Measurements from ENCODE around the gene PALS2. TPM values are rescaled to one million over a fixed set of nuclear protein-coding genes. Genes with fewer than 3 reads are reported as not detected.
A peak's percentile ranks its signal among the peaks of the same experiment; 100 is the strongest.

PALS2 gene
- total and polyA plus RNA-seq, 2 donors from 2014 or later: 5.6 to 35.6 TPM

DNA sequence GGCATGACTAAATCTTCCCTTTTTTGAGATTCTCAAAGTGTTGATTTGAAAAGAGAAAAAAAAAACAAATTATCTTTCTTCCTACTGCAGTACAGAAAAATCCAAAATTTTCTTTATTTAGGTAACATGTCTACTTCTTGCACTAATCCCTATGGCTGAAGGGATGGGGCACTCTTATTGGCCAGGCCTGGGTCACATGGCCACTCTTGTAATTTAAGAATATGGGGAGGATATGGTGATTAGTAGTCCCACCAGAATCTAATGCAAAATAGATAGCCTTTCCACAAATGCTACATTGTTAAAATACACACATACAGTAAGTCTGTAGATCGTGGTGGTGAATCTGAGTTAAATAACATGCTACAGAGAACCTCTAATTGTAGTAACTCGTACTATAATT lies 7.0 kb upstream of the PALS2 start:
- H3K36me3 ChIP-seq (ENCODE audit: control insufficient read depth in 2 of 3, insufficient read depth in 3 of 3, low read length in 3 of 3): no peaks in the 10 kb centered on the region
- intact Hi-C loops (cut with DNase I): no loop called here
- TF ChIP-seq, protein P1, sequence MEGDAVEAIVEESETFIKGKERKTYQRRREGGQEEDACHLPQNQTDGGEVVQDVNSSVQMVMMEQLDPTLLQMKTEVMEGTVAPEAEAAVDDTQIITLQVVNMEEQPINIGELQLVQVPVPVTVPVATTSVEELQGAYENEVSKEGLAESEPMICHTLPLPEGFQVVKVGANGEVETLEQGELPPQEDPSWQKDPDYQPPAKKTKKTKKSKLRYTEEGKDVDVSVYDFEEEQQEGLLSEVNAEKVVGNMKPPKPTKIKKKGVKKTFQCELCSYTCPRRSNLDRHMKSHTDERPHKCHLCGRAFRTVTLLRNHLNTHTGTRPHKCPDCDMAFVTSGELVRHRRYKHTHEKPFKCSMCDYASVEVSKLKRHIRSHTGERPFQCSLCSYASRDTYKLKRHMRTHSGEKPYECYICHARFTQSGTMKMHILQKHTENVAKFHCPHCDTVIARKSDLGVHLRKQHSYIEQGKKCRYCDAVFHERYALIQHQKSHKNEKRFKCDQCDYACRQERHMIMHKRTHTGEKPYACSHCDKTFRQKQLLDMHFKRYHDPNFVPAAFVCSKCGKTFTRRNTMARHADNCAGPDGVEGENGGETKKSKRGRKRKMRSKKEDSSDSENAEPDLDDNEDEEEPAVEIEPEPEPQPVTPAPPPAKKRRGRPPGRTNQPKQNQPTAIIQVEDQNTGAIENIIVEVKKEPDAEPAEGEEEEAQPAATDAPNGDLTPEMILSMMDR (IDR thresholded peaks at IDR 0.05; ENCODE audit: borderline replicate concordance, extremely low read depth, insufficient read depth): no peak
- H3K4me1 ChIP-seq (ENCODE audit: control insufficient read depth in 2 of 3, insufficient read depth in 2 of 3, low read depth in 1 of 3, low read length in 3 of 3): no peaks in the 10 kb centered on the region
- DNase-seq (no peak), FAIRE-seq (no peak)
- peaks cover 5% of the 10 kb centered on the region for H3K27me3 ChIP-seq (ENCODE audit: control insufficient read depth, insufficient read depth, low read length)
- no peak overlapping the region for H3K9ac ChIP-seq (ENCODE audit: low read length in 3 of 3)
- no peak overlapping the region for H3K27ac ChIP-seq (ENCODE audit: low read depth in 2 of 2, low read length in 2 of 2)
- no peak overlapping the region for H3K4me3 ChIP-seq (ENCODE audit: low read length in 3 of 3)
- H3K9me3 ChIP-seq (ENCODE audit: control insufficient read depth in 2 of 3, insufficient read depth in 1 of 3, low read length in 3 of 3): no peaks in the 10 kb centered on the region

DNA sequence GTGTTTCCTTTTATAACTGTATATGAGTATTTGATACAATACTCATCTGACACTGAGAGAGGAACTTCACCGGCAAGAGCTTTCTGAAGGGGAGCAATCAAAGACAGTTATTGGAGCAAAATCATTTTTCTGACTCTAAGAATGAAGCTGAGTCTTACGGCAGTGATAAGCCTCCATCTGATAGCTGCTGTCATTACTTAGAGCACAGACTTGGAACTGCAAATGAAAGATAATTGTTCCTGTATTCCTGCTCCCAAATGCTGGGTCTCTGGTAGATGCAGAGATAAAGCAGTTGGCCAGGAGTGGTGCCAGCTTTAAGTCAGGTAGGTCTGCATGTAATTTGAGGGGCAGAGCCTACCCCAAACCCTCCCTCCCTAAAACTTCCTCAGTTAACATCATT lies 2.3 kb upstream of the PALS2 start:
- Histone ChIP-seq H3K27ac (ENCODE audit: low read depth in 2 of 2, low read length in 2 of 2) (no peak overlapping the region), H3K27me3 (ENCODE audit: control insufficient read depth, insufficient read depth, low read length) (peaks cover 5% of the 10 kb centered on the region), H3K4me1 (ENCODE audit: control insufficient read depth in 2 of 3, insufficient read depth in 2 of 3, low read depth in 1 of 3, low read length in 3 of 3) (peaks cover 0 to 8% (median 3%) of the 10 kb centered on the region in 3 donors), H3K36me3 (ENCODE audit: control insufficient read depth in 2 of 3, insufficient read depth in 3 of 3, low read length in 3 of 3) (no peaks in the 10 kb centered on the region), H3K9me3 (ENCODE audit: control insufficient read depth in 2 of 3, insufficient read depth in 1 of 3, low read length in 3 of 3) (no peaks in the 10 kb centered on the region), H3K4me3 (ENCODE audit: low read length in 3 of 3) (no peak overlapping the region), H3K9ac (ENCODE audit: low read length in 3 of 3) (no peak overlapping the region)
- intact Hi-C loops (cut with DNase I): no loop called here
- no peak for FAIRE-seq
- no peak for DNase-seq
- TF ChIP-seq, protein P1 (IDR thresholded peaks at IDR 0.05; ENCODE audit: borderline replicate concordance, extremely low read depth, insufficient read depth): no peak

DNA sequence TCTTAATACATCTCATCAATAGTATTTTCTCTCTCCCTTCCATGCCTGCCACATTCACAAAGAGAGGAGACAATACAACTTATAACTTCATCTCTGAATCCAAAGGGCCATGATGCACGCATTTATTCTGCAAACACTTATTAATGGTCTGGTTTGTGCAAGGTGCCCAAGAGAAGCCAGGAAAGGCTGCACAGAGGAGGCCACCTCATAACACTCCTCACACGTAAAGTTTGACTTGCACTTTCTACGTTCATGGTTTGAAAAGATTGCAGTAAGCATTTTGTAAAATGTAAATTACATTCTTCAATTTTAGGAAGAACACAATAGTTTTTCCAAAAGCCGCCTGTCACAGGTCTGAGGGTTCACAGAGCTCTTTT lies 1.2 kb upstream of the PALS2 start:
- Histone ChIP-seq H3K9ac (ENCODE audit: low read length in 3 of 3) (peak overlapping the region in 1 of 3 donors; percentile 76), H3K4me3 (ENCODE audit: low read length in 3 of 3) (peak overlapping the region in 2 of 3 donors; percentile 70 to 82), H3K27me3 (ENCODE audit: control insufficient read depth, insufficient read depth, low read length) (peaks cover 5% of the 10 kb centered on the region), H3K27ac (ENCODE audit: low read depth in 2 of 2, low read length in 2 of 2) (no peak overlapping the region), H3K9me3 (ENCODE audit: control insufficient read depth in 2 of 3, insufficient read depth in 1 of 3, low read length in 3 of 3) (no peaks in the 10 kb centered on the region), H3K36me3 (ENCODE audit: control insufficient read depth in 2 of 3, insufficient read depth in 3 of 3, low read length in 3 of 3) (no peaks in the 10 kb centered on the region), H3K4me1 (ENCODE audit: control insufficient read depth in 2 of 3, insufficient read depth in 2 of 3, low read depth in 1 of 3, low read length in 3 of 3) (peaks cover 0 to 8% (median 3%) of the 10 kb centered on the region in 3 donors)
- intact Hi-C loops (cut with DNase I): no loop called here
- DNase-seq (no peak), FAIRE-seq (no peak)
- TF ChIP-seq, protein P1 (IDR thresholded peaks at IDR 0.05; ENCODE audit: borderline replicate concordance, extremely low read depth, insufficient read depth): no peak
